ENCODE results near the gene KRTAP9-1.
"Not testable (repeated sequence)": the region's sequence is repeated elsewhere in the genome, so short reads cannot be mapped to it uniquely, and the experiment has no call there.

DNA sequence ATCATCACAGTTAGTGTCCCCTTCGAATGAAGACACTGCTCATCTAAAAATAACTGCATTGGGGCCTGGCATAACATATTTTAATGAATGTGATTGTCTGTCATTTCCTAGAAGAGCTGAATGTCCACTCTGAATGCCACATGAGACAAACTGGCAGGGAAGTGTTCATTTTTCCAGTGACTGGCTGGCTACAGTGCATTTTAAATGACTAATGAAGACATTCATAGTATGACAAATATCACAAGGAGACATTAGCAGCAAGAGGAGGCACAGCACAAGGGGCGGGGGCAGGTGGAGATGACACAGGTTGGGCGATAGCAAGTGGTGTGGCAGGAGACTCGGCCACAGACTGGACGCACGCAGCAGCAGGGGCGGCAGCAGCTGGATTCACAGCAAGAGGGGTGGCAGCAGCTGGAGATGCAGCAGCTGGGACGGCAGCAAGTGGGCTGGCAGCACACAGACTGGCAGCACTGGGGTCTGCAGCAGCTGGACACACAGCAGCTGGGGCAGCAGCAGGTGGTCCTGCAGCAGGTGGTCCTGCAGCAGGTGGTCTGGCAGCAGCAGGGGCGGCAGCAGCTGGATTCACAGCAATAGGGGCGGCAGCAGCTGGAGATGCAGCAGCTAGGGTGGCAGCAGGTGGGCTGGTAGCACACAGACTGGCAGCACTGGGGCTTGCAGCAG, 40.6 kb upstream of the KRTAP9-1 start:
- TF ChIP-seq, protein P1, sequence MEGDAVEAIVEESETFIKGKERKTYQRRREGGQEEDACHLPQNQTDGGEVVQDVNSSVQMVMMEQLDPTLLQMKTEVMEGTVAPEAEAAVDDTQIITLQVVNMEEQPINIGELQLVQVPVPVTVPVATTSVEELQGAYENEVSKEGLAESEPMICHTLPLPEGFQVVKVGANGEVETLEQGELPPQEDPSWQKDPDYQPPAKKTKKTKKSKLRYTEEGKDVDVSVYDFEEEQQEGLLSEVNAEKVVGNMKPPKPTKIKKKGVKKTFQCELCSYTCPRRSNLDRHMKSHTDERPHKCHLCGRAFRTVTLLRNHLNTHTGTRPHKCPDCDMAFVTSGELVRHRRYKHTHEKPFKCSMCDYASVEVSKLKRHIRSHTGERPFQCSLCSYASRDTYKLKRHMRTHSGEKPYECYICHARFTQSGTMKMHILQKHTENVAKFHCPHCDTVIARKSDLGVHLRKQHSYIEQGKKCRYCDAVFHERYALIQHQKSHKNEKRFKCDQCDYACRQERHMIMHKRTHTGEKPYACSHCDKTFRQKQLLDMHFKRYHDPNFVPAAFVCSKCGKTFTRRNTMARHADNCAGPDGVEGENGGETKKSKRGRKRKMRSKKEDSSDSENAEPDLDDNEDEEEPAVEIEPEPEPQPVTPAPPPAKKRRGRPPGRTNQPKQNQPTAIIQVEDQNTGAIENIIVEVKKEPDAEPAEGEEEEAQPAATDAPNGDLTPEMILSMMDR (IDR thresholded peaks at IDR 0.05): not testable (repeated sequence)
- not testable (repeated sequence) for TF ChIP-seq POLR2A (IDR thresholded peaks at IDR 0.05)
